PC-9 (cell line): ENCODE measurements around the gene PLEKHA1. TPM values are rescaled to one million over a fixed set of nuclear protein-coding genes. Genes with fewer than 3 reads are reported as not detected.

Experiments
- BruUV-seq: library from RNA; stranded (reverse); fragments of 400-500 nt; replicated peaks from 2 replicates; lab custom pipeline; 2021; lab: Mats Ljungman, UMichigan
- CTCF ChIA-PET: fragments of 300-600 bp; sonication (Branson Sonifier 250); formaldehyde crosslinking; loops from one replicate; lab custom pipeline; 2022; ENCODE audit warnings: antibody characterized with exemption; lab: Charles Lee
- POLR2A ChIA-PET: fragments of 300-600 bp; sonication (Branson Sonifier 250); formaldehyde crosslinking; loops from one replicate; lab custom pipeline; 2022; ENCODE audit warnings: antibody characterized with exemption; ENCODE audit not compliant: unreplicated experiment; lab: Charles Lee
- DNase-seq, 2 experiments: peaks; one replicate each; pipeline versions ENCODE4 v3.0.0 to v3.0.0-alpha.2; 2015 to 2022; ENCODE audit warnings: mixed read lengths in 1 of 2
- H2AFZ ChIP-seq: fragments of 200-600 bp; sonication (generic); 2 replicates; pipeline ENCODE4 v1.8.1; 2017; ENCODE audit warnings: antibody characterized with exemption
- H3F3A ChIP-seq: fragments of 200-600 bp; sonication (generic); 2 replicates; pipeline ENCODE4 v1.8.1; 2017; ENCODE audit warnings: antibody characterized with exemption, mild to moderate bottlenecking, low read depth; ENCODE audit not compliant: insufficient read depth
- H3K27ac ChIP-seq: fragments of 200-600 bp; sonication (generic); 2 replicates; pipeline ENCODE4 v1.6.1; 2016; ENCODE audit warnings: mixed run types
- H3K27me3 ChIP-seq: fragments of 200-600 bp; sonication (generic); 2 replicates; pipeline ENCODE4 v1.6.1; 2016; ENCODE audit warnings: low read depth, mixed run types; ENCODE audit not compliant: insufficient read depth
- H3K36me3 ChIP-seq: fragments of 200-600 bp; sonication (generic); 2 replicates; pipeline ENCODE4 v1.6.1; 2016; ENCODE audit warnings: low read depth, mixed run types
- H3K4me1 ChIP-seq: fragments of 200-600 bp; sonication (generic); replicated peaks from 2 replicates; pipeline ENCODE4 v1.6.1; 2016; ENCODE audit warnings: mixed run types; ENCODE audit not compliant: insufficient read depth
- H3K4me2 ChIP-seq: fragments of 200-600 bp; sonication (generic); 2 replicates; pipeline ENCODE4 v1.6.1; 2017; ENCODE audit warnings: mixed run types
- H3K4me3 ChIP-seq: fragments of 200-600 bp; sonication (generic); 2 replicates; pipeline ENCODE4 v1.6.1; 2016; ENCODE audit warnings: mixed run types
- H3K79me2 ChIP-seq: fragments of 200-600 bp; sonication (generic); 2 replicates; pipeline ENCODE4 v1.6.1; 2017; ENCODE audit warnings: low read depth, mixed run types
- H3K9me2 ChIP-seq: fragments of 200-600 bp; sonication (generic); 2 replicates; pipeline ENCODE4 v1.8.1; 2017; ENCODE audit warnings: mild to moderate bottlenecking; ENCODE audit not compliant: insufficient read depth
- H3K9me3 ChIP-seq: fragments of 200-600 bp; sonication (generic); 2 replicates; pipeline ENCODE4 v1.8.1; 2016; ENCODE audit warnings: low read depth; ENCODE audit not compliant: insufficient read depth
- H4K20me1 ChIP-seq: fragments of 200-600 bp; sonication (generic); 2 replicates; pipeline ENCODE4 v1.8.1; 2017; ENCODE audit not compliant: insufficient read depth
- EZH2 ChIP-seq: fragments of 200-600 bp; sonication (generic); IDR thresholded peaks from 2 replicates; pipeline ENCODE4 v1.8.0; 2017; ENCODE audit warnings: antibody characterized with exemption, low read depth
- intact Hi-C: fragments of 100-400 bp; cut with micrococcal nuclease; formaldehyde crosslinking; loops from one replicate; pipeline ENCODE4 v1.10.0; 2022; ENCODE audit not compliant: unreplicated experiment
- total RNA-seq: library from RNA; stranded (reverse); gene quantifications from 2 replicates; pipeline ENCODE4 v1.2.3, GENCODE V29; 2021
- TF ChIP-seq, protein P1 (sequence below): fragments of 200-600 bp; sonication (generic); conservative IDR thresholded peaks from 2 replicates; pipeline ENCODE4 v1.6.1; 2017; ENCODE audit warnings: mixed run types, antibody characterized with exemption, mild to moderate bottlenecking, moderate library complexity

PLEKHA1 gene
- total RNA-seq, 1 experiment from 2014 or later: 33.8 TPM

DNA sequence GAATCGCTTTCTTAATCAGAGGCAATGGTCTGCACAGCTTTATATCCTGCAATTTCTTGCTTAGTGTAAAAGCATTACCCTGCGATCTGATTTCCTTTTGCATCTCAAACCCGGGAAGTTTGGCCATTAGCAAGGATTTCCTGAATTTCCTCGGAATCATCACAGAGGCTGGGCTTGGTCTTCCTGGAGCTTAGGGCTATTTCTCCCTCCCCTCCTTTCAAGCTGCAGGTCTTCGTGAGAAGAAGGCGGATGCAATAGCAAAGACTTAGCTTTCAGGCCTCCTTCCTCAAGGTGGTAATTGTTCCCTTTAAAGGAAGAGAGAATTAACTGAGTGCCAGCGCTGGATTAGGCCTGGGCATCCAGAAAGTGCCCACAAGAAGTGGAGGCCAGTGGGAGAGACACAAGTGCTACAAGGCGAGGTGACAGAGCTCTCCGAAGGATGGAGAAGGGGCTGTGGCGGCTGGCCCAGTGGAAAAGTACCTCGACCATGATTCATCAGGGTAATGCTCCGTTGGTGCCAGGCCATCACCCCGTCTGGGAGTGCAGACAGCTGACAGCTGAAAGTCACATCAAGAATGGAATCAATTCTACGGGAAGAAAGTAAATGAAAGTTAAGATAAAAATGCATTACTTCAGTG is 76.0 kb downstream of the PLEKHA1 start:
- no TSS peak for BruUV-seq
- Histone ChIP-seq H3K4me1 (no peaks in the 10 kb centered on the region), H3K9me3 (no peaks in the 10 kb centered on the region), H3K79me2 (no peaks in the 10 kb centered on the region), H3K4me3 (no peak overlapping the region), H2AFZ (no peak overlapping the region), H3K4me2 (no peak overlapping the region), H3K27me3 (no peaks in the 10 kb centered on the region), H4K20me1 (no peaks in the 10 kb centered on the region), H3K36me3 (no peaks in the 10 kb centered on the region), H3F3A (no peaks in the 10 kb centered on the region), H3K27ac (no peak overlapping the region), H3K9me2 (no peaks in the 10 kb centered on the region)
- CTCF ChIA-PET: no interaction called here
- intact Hi-C loops: no loop called here
- TF ChIP-seq, protein P1, sequence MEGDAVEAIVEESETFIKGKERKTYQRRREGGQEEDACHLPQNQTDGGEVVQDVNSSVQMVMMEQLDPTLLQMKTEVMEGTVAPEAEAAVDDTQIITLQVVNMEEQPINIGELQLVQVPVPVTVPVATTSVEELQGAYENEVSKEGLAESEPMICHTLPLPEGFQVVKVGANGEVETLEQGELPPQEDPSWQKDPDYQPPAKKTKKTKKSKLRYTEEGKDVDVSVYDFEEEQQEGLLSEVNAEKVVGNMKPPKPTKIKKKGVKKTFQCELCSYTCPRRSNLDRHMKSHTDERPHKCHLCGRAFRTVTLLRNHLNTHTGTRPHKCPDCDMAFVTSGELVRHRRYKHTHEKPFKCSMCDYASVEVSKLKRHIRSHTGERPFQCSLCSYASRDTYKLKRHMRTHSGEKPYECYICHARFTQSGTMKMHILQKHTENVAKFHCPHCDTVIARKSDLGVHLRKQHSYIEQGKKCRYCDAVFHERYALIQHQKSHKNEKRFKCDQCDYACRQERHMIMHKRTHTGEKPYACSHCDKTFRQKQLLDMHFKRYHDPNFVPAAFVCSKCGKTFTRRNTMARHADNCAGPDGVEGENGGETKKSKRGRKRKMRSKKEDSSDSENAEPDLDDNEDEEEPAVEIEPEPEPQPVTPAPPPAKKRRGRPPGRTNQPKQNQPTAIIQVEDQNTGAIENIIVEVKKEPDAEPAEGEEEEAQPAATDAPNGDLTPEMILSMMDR: no peak
- no peak for TF ChIP-seq EZH2
- POLR2A ChIA-PET: no interaction called here
- DNase-seq: no peak

DNA sequence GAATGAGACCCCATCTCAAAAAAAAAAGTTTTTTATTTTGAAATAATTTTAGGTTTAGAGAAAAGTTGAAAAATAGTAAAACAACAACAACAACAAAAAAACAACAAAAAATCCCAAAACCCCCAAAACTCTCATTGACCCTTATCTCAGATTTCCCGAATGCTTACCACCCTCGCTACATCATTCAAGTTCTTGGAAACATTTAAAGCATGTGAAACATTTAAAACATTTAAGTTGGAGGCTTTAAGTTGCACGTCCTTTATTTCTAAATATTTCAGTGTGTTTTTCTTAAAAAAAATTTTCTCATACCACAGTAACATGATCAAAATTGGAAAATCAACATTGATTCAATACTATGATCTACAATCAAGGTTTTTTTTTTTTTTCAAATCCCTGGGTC is 79.6 kb downstream of the PLEKHA1 start:
- no TSS peak for BruUV-seq

DNA sequence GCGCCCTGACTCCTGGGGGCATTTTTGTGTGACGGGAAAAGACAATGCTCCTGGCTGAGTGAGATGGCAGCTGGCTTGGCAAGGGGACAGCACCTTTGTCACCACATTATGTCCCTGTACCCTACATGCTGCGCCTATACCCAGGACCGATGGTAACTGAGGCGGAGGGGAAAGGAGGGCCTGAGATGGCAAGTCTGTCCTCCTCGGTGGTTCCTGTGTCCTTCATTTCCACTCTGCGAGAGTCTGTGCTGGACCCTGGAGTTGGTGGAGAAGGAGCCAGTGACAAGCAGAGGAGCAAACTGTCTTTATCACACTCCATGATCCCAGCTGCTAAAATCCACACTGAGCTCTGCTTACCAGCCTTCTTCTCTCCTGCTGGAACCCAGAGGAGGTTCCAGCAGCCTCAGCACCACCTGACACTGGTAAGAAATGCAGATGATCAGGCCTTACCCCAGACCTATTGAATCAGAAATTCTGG is 80.1 kb downstream of the PLEKHA1 start, which contains the start of gene ARMS2:
Gene ARMS2 (plus strand): TSS at position 51 of the 478 bp plus-strand sequence. CDS start 75 bp downstream, at position 126.
- Histone ChIP-seq H3F3A (no peaks in the 10 kb centered on the region), H3K4me3 (no peak within 1 kb of the TSS), H3K9me2 (no peaks in the 10 kb centered on the region), H3K9me3 (no peaks in the 10 kb centered on the region), H3K27ac (no peak within 1 kb of the TSS), H3K27me3 (no peaks in the 10 kb centered on the region), H2AFZ (no peak within 1 kb of the TSS), H3K36me3 (no peaks in the 10 kb centered on the region), H3K4me2 (no peak within 1 kb of the TSS), H4K20me1 (no peaks in the 10 kb centered on the region), H3K79me2 (no peaks in the 10 kb centered on the region), H3K4me1 (no peaks in the 10 kb centered on the region)
- no TSS peak for BruUV-seq
- TF ChIP-seq, protein P1: no peak
- no peak for TF ChIP-seq EZH2
- ChIA-PET CTCF (no interaction called here), POLR2A (no interaction called here)
- intact Hi-C loops: no loop called here
- DNase-seq: no peak

More for the DNA sequence above, 79.6 kb downstream of the PLEKHA1 start:
- Histone ChIP-seq H3F3A (no peaks in the 10 kb centered on the region), H3K27ac (no peak overlapping the region), H4K20me1 (no peaks in the 10 kb centered on the region), H3K4me3 (no peak overlapping the region), H3K36me3 (no peaks in the 10 kb centered on the region), H3K4me2 (no peak overlapping the region), H3K9me2 (no peaks in the 10 kb centered on the region), H3K9me3 (no peaks in the 10 kb centered on the region), H3K27me3 (no peaks in the 10 kb centered on the region), H3K79me2 (no peaks in the 10 kb centered on the region), H3K4me1 (no peaks in the 10 kb centered on the region), H2AFZ (no peak overlapping the region)
- CTCF ChIA-PET: no interaction called here
- POLR2A ChIA-PET: no interaction called here
- TF ChIP-seq EZH2: no peak
- TF ChIP-seq, protein P1: no peak
- no peak for DNase-seq
- intact Hi-C loops: no loop called here
